SK-N-SH (cell line): Measurements from ENCODE around the gene DOCK4.

Experiments used
- CHD2 ChIP-seq: fragments of 150-350 bp; IDR thresholded peaks from 2 replicates; pipeline ENCODE4 v1.6.1; 2018; ENCODE audit warnings: low read length; ENCODE audit not compliant: partially characterized antibody
- EP300 ChIP-seq, 2 experiments: IDR thresholded peaks; 2 replicates each; pipeline versions ENCODE4 v1.4.0 to v1.6.1; 2012; ENCODE audit warnings: borderline replicate concordance in 1 of 2, low read depth in 1 of 2, low read length in 1 of 2
- EZH2phosphoT487 ChIP-seq: fragments of 200-600 bp; sonication (generic); IDR thresholded peaks from 2 replicates; pipeline ENCODE4 v1.6.1; 2017; ENCODE audit warnings: low read depth, mixed run types, mild to moderate bottlenecking, antibody characterized with exemption, moderate library complexity, borderline replicate concordance
- MXI1 ChIP-seq: IDR thresholded peaks from 2 replicates; pipeline ENCODE4 v1.6.1; 2012; ENCODE audit warnings: mild to moderate bottlenecking, low read depth, low read length, improper control_type of control experiment
- POLR2AphosphoS5 ChIP-seq: IDR thresholded peaks from 2 replicates; pipeline ENCODE4 v1.6.1; 2012; ENCODE audit warnings: low read depth, low read length
- RAD21 ChIP-seq: IDR thresholded peaks from 2 replicates; pipeline ENCODE4 v1.6.1; 2012; ENCODE audit warnings: mild to moderate bottlenecking, low read length
- TF ChIP-seq, protein P1 (sequence below): IDR thresholded peaks from 2 replicates; pipeline ENCODE4 v1.6.1; 2012; ENCODE audit warnings: mild to moderate bottlenecking, low read depth, low read length, moderate library complexity
- TF ChIP-seq, protein P2 (sequence below): IDR thresholded peaks from 2 replicates; pipeline ENCODE4 v1.4.0; 2012; ENCODE audit warnings: low read depth

DNA sequence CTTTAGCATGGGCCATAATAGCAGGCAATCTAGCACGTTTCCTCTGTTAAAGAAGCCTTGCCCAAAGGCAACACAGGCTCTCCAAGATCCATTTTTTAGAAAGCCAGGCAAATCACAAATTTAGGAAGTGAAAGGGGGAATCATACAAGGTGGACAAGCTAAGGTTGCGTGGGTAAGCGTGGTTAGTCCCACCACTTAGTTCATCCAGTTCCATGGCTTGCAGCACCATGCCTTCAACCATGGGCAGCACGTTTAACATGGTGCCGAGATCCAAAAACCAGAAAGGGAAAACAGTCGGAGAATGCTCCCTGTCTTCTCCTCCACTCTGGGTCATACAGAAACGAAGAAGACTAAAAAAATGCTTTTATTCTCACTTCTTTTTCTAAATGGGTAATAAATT lies 409.5 kb downstream of the DOCK4 start:
- no peak for TF ChIP-seq EZH2phosphoT487
- no peak for TF ChIP-seq MXI1
- no peak for TF ChIP-seq CHD2
- no peak for TF ChIP-seq POLR2AphosphoS5
- TF ChIP-seq RAD21: no peak
- no peak for TF ChIP-seq EP300 (IDR thresholded peaks at IDR 0.05; ENCODE audit: borderline replicate concordance in 1 of 2, low read depth in 1 of 2, low read length in 1 of 2)
- TF ChIP-seq, protein P1, sequence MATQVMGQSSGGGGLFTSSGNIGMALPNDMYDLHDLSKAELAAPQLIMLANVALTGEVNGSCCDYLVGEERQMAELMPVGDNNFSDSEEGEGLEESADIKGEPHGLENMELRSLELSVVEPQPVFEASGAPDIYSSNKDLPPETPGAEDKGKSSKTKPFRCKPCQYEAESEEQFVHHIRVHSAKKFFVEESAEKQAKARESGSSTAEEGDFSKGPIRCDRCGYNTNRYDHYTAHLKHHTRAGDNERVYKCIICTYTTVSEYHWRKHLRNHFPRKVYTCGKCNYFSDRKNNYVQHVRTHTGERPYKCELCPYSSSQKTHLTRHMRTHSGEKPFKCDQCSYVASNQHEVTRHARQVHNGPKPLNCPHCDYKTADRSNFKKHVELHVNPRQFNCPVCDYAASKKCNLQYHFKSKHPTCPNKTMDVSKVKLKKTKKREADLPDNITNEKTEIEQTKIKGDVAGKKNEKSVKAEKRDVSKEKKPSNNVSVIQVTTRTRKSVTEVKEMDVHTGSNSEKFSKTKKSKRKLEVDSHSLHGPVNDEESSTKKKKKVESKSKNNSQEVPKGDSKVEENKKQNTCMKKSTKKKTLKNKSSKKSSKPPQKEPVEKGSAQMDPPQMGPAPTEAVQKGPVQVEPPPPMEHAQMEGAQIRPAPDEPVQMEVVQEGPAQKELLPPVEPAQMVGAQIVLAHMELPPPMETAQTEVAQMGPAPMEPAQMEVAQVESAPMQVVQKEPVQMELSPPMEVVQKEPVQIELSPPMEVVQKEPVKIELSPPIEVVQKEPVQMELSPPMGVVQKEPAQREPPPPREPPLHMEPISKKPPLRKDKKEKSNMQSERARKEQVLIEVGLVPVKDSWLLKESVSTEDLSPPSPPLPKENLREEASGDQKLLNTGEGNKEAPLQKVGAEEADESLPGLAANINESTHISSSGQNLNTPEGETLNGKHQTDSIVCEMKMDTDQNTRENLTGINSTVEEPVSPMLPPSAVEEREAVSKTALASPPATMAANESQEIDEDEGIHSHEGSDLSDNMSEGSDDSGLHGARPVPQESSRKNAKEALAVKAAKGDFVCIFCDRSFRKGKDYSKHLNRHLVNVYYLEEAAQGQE: no peak
- TF ChIP-seq, protein P2, sequence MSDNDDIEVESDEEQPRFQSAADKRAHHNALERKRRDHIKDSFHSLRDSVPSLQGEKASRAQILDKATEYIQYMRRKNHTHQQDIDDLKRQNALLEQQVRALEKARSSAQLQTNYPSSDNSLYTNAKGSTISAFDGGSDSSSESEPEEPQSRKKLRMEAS: no peak
